Adipose tissue (tissue), 3 donors: ENCODE data around the gene MASTL. TPM values are rescaled to one million over a fixed set of nuclear protein-coding genes. Genes with fewer than 3 reads are reported as not detected.

Experiments used
- H3K27ac ChIP-seq: one replicate; pipeline ENCODE4 v1.5.1; 2013; ENCODE audit warnings: low read depth, low read length
- WGBS, 3 donors: extraction: QIAGEN DNeasy Blood & Tissue Kit; methylation state at CpG; one replicate each; pipeline ENCODE4 v1.1.7; 2013; 5-methylcytosine and 5-hydroxymethylcytosine counted together
- polyA plus RNA-seq, 3 donors: library from polyadenylated mRNA; stranded (reverse); fragments of 200-250 nt; gene quantifications; one replicate each; pipeline ENCODE4 v1.2.3, GENCODE V29; 2013
- donor health status: healthy with polysubstance abuse.
- donor health status: Bipolar disorder and iron deficiency.
- donor health status: healthy.

Gene MASTL
- polyA plus RNA-seq, 3 donors = 1.7 to 5.4 (median 4.5) TPM

GRCh38 chr10:27203806-27204205 lies 48.7 kb downstream of the MASTL start:
- 81 to 93% (median 82%) methylated on average over 5 of the region's 5 CpGs for WGBS, 3 donors
- no peak overlapping the region for H3K27ac ChIP-seq

GRCh38 chr10:27207350-27207749 lies 52.2 kb downstream of the MASTL start:
- 96 to 99% (median 97%) methylated on average over 2 of the region's 2 CpGs for WGBS, 3 donors
- H3K27ac ChIP-seq = no peak overlapping the region

- 68 to 81% (median 77%) methylated on average over 5 of the region's 5 CpGs for WGBS, 3 donors
- H3K27ac ChIP-seq = no peak overlapping the region
Observed at GRCh38 chr10:27223964-27224363, 68.8 kb downstream of the MASTL start.

DNA sequence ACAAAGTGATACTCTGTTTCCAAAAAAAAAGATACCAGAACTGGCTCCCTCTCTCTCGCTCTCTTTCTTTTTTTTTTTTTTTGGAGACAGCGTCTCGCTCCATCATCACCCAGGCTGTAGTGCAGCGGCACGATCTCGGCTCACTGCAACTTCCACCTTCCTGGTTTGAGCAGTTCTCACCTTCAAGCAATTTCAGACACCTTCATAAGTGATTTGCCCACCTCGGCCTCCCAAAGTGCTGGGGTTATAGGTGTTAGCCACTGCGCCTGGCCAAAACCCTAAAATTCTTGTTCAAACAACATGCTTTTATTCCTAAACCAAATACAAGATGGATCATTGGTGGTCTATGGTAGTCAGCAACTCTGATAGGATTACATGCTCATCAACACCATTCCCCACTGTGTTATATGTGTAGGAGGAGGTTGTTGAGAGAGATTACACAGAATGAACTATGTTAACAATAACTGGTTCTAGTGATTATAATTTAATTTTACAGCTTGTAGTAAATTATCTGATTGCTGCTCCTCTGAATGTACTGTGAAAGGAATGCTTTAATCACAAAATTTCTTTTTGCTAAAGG lies 69.9 kb downstream of the MASTL start:
- 86 to 91% (median 88%) methylated on average over 8 of the region's 8 CpGs for WGBS, 3 donors

GRCh38 chr10:27225642-27226257 lies 70.6 kb downstream of the MASTL start:
- H3K27ac ChIP-seq = no peak overlapping the region
- WGBS, 3 donors = 54 to 57% (median 55%) methylated on average over 3 of the region's 3 CpGs

More for the DNA sequence above, 69.9 kb downstream of the MASTL start:
- H3K27ac ChIP-seq = no peak overlapping the region

- WGBS, 3 donors = 92 to 99% (median 97%) methylated on average over 1 of the region's 1 CpG
- H3K27ac ChIP-seq = no peak overlapping the region
Observed at GRCh38 chr10:27230022-27230421, 74.9 kb downstream of the MASTL start.

GRCh38 chr10:27235706-27236105 lies 80.6 kb downstream of the MASTL start:
- H3K27ac ChIP-seq = no peak overlapping the region
- WGBS, 3 donors = 55 to 90% (median 78%) methylated on average over 1 of the region's 1 CpG

Other genes starting within 250 kb of the MASTL start
- gene ANKRD26, start 54.9 kb upstream of the MASTL start, polyA plus RNA-seq = 1 to 10 TPM; 1.2 to 3.1 (median 1.4) TPM
- 10 to 100 TPM; 30.8 to 46.8 (median 43.5) TPM for gene YME1L1, start 968 bp upstream of the MASTL start, polyA plus RNA-seq
- 10 to 100 TPM in 2 of 3 donors, 1 to 10 TPM in 1; 6.1 to 18.9 (median 14.6) TPM for gene ACBD5, start 85.4 kb downstream of the MASTL start, polyA plus RNA-seq